HEK293 (cell line): ENCODE data around the gene FERD3L.

Experiments used
- CTCF ChIA-PET: fragments of 350-600 bp; formaldehyde crosslinking; extraction: SDS; loops from one replicate; lab custom pipeline; 2021; ENCODE audit warnings: antibody characterized with exemption; lab: Yijun Ruan, JAX
- POLR2A ChIA-PET: fragments of 300-600 bp; formaldehyde crosslinking; extraction: SDS; loops from one replicate; lab custom pipeline; 2020; ENCODE audit warnings: antibody characterized with exemption, inconsistent platforms; lab: Yijun Ruan, JAX
- H3K27ac ChIP-seq: fragments of 200-500 bp; sonication (Bioruptor generic); 2 replicates; pipeline ENCODE4 v1.5.1; 2014; ENCODE audit warnings: low read depth, low read length, control low read depth, inconsistent platforms; ENCODE audit errors: extremely low read depth
- H3K36me3 ChIP-seq, 2 experiments: fragments of 200-500 bp in 1 of 2; sonication (Bioruptor generic) in 1 of 2; 1 replicate in 1 of 2; 2 replicates in 1 of 2; pipeline ENCODE4 v1.5.1; 2014 to 2017; ENCODE audit warnings: inconsistent platforms in 2 of 2, low read length in 2 of 2; ENCODE audit not compliant: control insufficient read depth in 2 of 2, insufficient read depth in 1 of 2
- H3K4me1 ChIP-seq: fragments of 200-500 bp; sonication (Bioruptor generic); 2 replicates; pipeline ENCODE4 v1.5.1; 2014; ENCODE audit warnings: mild to moderate bottlenecking, low read length, inconsistent platforms; ENCODE audit not compliant: control insufficient read depth, insufficient read depth
- H3K4me3 ChIP-seq: 2 replicates; pipeline ENCODE4 v1.5.1; 2011; ENCODE audit warnings: low read depth, mild to moderate bottlenecking, control low read depth, low read length, moderate library complexity
- H3K9me3 ChIP-seq: fragments of 200-500 bp; sonication (Bioruptor generic); 2 replicates; pipeline ENCODE4 v1.5.1; 2014; ENCODE audit warnings: low read depth, low read length, inconsistent platforms; ENCODE audit not compliant: control insufficient read depth, insufficient read depth
- HIC1 ChIP-seq: fragments of 450-650 bp; formaldehyde crosslinking; IDR thresholded peaks from 2 replicates; pipeline ENCODE4 v1.5.1; 2016; ENCODE audit warnings: missing biosample characterization, missing genetic modification characterization
- INSM2 ChIP-seq: fragments of 450-650 bp; formaldehyde crosslinking; IDR thresholded peaks from 2 replicates; pipeline ENCODE4 v1.5.1; 2016; ENCODE audit warnings: missing biosample characterization, missing genetic modification characterization
- KLF9 ChIP-seq: fragments of 450-650 bp; formaldehyde crosslinking; IDR thresholded peaks from 2 replicates; pipeline ENCODE4 v1.5.1; 2016; ENCODE audit warnings: missing biosample characterization, missing genetic modification characterization, low read depth
- MZF1 ChIP-seq: fragments of 450-650 bp; formaldehyde crosslinking; IDR thresholded peaks from 2 replicates; pipeline ENCODE4 v1.5.1; 2017; ENCODE audit warnings: missing biosample characterization, missing genetic modification characterization, borderline replicate concordance
- PRDM1 ChIP-seq: fragments of 450-650 bp; formaldehyde crosslinking; IDR thresholded peaks from 2 replicates; pipeline ENCODE4; 2016; ENCODE audit warnings: missing biosample characterization, missing genetic modification characterization
- PRDM2 ChIP-seq: fragments of 450-650 bp; formaldehyde crosslinking; IDR thresholded peaks from 2 replicates; pipeline ENCODE4 v1.5.1; 2016; ENCODE audit warnings: missing biosample characterization, missing genetic modification characterization, borderline replicate concordance
- YY1 ChIP-seq: fragments of 450-650 bp; formaldehyde crosslinking; IDR thresholded peaks from 2 replicates; pipeline ENCODE4 v1.5.1; 2018; ENCODE audit warnings: missing biosample characterization, missing genetic modification characterization
- ZNF16 ChIP-seq: fragments of 450-650 bp; formaldehyde crosslinking; IDR thresholded peaks from 2 replicates; pipeline ENCODE4 v1.5.1; 2016; ENCODE audit warnings: low read depth, missing biosample characterization, missing genetic modification characterization
- ZNF292 ChIP-seq: fragments of 450-650 bp; formaldehyde crosslinking; IDR thresholded peaks from 2 replicates; pipeline ENCODE4 v1.5.1; 2016; ENCODE audit warnings: low read depth, missing biosample characterization, missing genetic modification characterization, borderline replicate concordance
- ZNF302 ChIP-seq: fragments of 450-650 bp; formaldehyde crosslinking; IDR thresholded peaks from 2 replicates; pipeline ENCODE4 v1.5.1; 2016; ENCODE audit warnings: missing biosample characterization, missing genetic modification characterization, low read depth
- ZNF366 ChIP-seq: fragments of 450-650 bp; formaldehyde crosslinking; conservative IDR thresholded peaks from 2 replicates; pipeline ENCODE4 v1.5.1; 2016; ENCODE audit warnings: missing biosample characterization, missing genetic modification characterization
- ZNF501 ChIP-seq: fragments of 450-650 bp; formaldehyde crosslinking; IDR thresholded peaks from 2 replicates; pipeline ENCODE4 v1.5.1; 2016; ENCODE audit warnings: missing biosample characterization, missing genetic modification characterization
- ZNF521 ChIP-seq: fragments of 450-650 bp; formaldehyde crosslinking; IDR thresholded peaks from 2 replicates; pipeline ENCODE4 v1.5.1; 2017; ENCODE audit warnings: missing biosample characterization, mild to moderate bottlenecking, missing genetic modification characterization
- ZNF629 ChIP-seq: fragments of 450-650 bp; formaldehyde crosslinking; IDR thresholded peaks from 2 replicates; pipeline ENCODE4 v1.5.1; 2017; ENCODE audit warnings: missing biosample characterization, missing genetic modification characterization
- ZNF776 ChIP-seq: fragments of 450-650 bp; formaldehyde crosslinking; IDR thresholded peaks from 2 replicates; pipeline ENCODE4 v1.5.0; 2017; ENCODE audit warnings: missing biosample characterization, missing genetic modification characterization, borderline replicate concordance

Gene FERD3L

GRCh38 chr7:19118636-19119371 lies 26.4 kb downstream of the FERD3L start:
- ChIA-PET CTCF (interaction anchor here (0.7 to 1.9 kb wide), 5 partner anchors 12 to 1496 kb away, joined by 3 to 11 read pairs (median 3); no protein-coding TSS in a partner anchor), POLR2A (no interaction called here)
- peaks cover 0 to 7% of the 10 kb centered on the region in 2 experiments; a peak in 1 of 3 replicates for H3K36me3 ChIP-seq
- no peak for TF ChIP-seq ZNF366 (tag by site-specific recombination)
- no peak for TF ChIP-seq INSM2 (tag by site-specific recombination)
- no peak for TF ChIP-seq ZNF292 (tag by site-specific recombination)
- no peak for TF ChIP-seq HIC1 (tag by site-specific recombination)
- no peak for TF ChIP-seq MZF1 (tag by site-specific recombination)
- no peak for TF ChIP-seq KLF9 (tag by site-specific recombination)
- TF ChIP-seq ZNF501 (tag by site-specific recombination), result no peak
- TF ChIP-seq PRDM2, result no peak
- TF ChIP-seq ZNF302 (tag by site-specific recombination), result no peak
- TF ChIP-seq ZNF776, result no peak
- TF ChIP-seq PRDM1, result no peak
- TF ChIP-seq ZNF16 (tag by site-specific recombination), result no peak
- no peak for TF ChIP-seq ZNF521 (tag by site-specific recombination)
- TF ChIP-seq ZNF629 (tag by site-specific recombination), result no peak
- no peak for TF ChIP-seq YY1
- H3K4me1 ChIP-seq, result peaks cover 10% of the 10 kb centered on the region
- H3K4me3 ChIP-seq, result no peak overlapping the region
- H3K27ac ChIP-seq, result no peak overlapping the region
- no peaks in the 10 kb centered on the region for H3K9me3 ChIP-seq
